ENCODE results near the gene RTL1. TPM values are rescaled to one million over a fixed set of nuclear protein-coding genes. Genes with fewer than 3 reads are reported as not detected.

The RTL1 gene
- total and polyA plus RNA-seq, 10 of the 15 experiments (the other 5 are each of a cell fraction or from before 2014, with no cell fraction given), result not detected

GRCh38 chr14:100950024-100950423 is 46.5 kb upstream of the RTL1 start:
- in situ Hi-C loops (cut with MboI), result no loop called here
- SMC1A ChIA-PET (ENCODE audit: uncharacterized antibody, unreplicated experiment), result no interaction called here

More at GRCh38 chr14:100950024-100950423, 46.5 kb upstream of the RTL1 start:
- Histone ChIP-seq H3K79me2 (ENCODE audit: control insufficient read depth, insufficient read depth, low read length) (no peaks in the 10 kb centered on the region), H3K9ac (ENCODE audit: control insufficient read depth, insufficient read depth, low read length) (no peak overlapping the region), H3K36me3 (ENCODE audit: control insufficient read depth in 2 of 2, insufficient read depth in 2 of 2, low read length in 1 of 2) (no peaks in the 10 kb centered on the region), H2AFZ (ENCODE audit: control insufficient read depth, low read depth, low read length) (no peak overlapping the region), H3K27ac (ENCODE audit: control insufficient read depth, insufficient read depth) (no peak overlapping the region), H3K27me3 (replicated peaks in 1 of 2; ENCODE audit: control insufficient read depth in 2 of 2, insufficient read depth in 2 of 2, low read length in 1 of 2) (no peaks in the 10 kb centered on the region), H3K9me3 (replicated peaks; ENCODE audit: control insufficient read depth, insufficient read depth, low read length) (no peaks in the 10 kb centered on the region), H3K4me2 (ENCODE audit: control insufficient read depth, insufficient read depth) (no peak overlapping the region), H4K20me1 (ENCODE audit: control insufficient read depth, insufficient read depth) (no peaks in the 10 kb centered on the region), H3K4me1 (ENCODE audit: control insufficient read depth, insufficient read depth, low read length) (no peaks in the 10 kb centered on the region), H3K4me3 (no peak overlapping the region)
- BruUV-seq (replicated peaks), result no TSS peak
- DNase-seq (ENCODE audit: low read depth, low spot score) (no peak), ATAC-seq (no peak), FAIRE-seq (no peak)
- TF ChIP-seq ETV6 (conservative IDR thresholded peaks at IDR 0.05 in 1 of 2, IDR thresholded peaks at IDR 0.05 in 1 of 2; ENCODE audit: borderline replicate concordance in 1 of 2, low read depth in 1 of 2) (no peak), HSF1 (IDR thresholded peaks at IDR 0.05; ENCODE audit: low read depth, low read length) (no peak), IKZF2 (IDR thresholded peaks at IDR 0.05) (no peak), HDGF (IDR thresholded peaks at IDR 0.05) (no peak), REST (IDR thresholded peaks at IDR 0.05; ENCODE audit: low read depth, low read length) (no peak), ZZZ3 (IDR thresholded peaks at IDR 0.05; ENCODE audit: control insufficient read depth, insufficient read length, low read depth) (no peak), SIX5 (IDR thresholded peaks at IDR 0.05; ENCODE audit: low read depth, low read length, severe bottlenecking) (no peak), BMI1 (IDR thresholded peaks at IDR 0.05; ENCODE audit: borderline replicate concordance) (no peak), USF2 (IDR thresholded peaks at IDR 0.05; ENCODE audit: borderline replicate concordance, low read depth, low read length) (no peak), LARP7 (IDR thresholded peaks at IDR 0.05) (no peak)
- WGBS (ENCODE audit: insufficient coverage, insufficient replicate concordance, low lambda C conversion rate, missing lambda C conversion rate), result 34% methylated on average over 3 of the region's 3 CpGs
- RAD21 ChIA-PET (ENCODE audit: unreplicated experiment), result no interaction called here
- POLR2A ChIA-PET, result no interaction called here
- intact Hi-C loops (cut with micrococcal nuclease; ENCODE audit: unreplicated experiment), result no loop called here
- CTCF ChIA-PET, result no interaction called here

Measured in GM12878 (cell line).